ENCODE results near the gene ISOC2.

The ISOC2 gene

DNA sequence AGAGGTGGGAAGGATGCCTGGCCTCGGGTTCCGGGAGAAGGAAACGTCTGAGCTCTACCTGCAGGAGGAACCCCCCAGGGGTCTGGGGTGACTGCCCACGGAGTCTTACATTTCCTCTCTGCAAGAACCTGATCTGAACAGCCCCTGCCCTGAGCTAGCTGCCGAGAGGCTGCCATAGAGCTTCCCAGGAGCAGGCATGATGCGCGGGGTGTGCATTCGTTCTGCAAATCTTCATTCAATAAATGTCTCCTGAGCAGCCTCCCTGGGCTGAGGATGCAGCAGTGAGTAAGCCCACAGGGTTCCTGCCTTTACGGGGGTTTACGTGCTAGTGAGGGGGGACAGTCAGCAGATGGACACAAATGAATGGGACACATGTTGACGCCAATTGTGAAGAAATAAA, 16.8 kb downstream of the ISOC2 start:
- no peak overlapping the region for H3K4me3 ChIP-seq (ENCODE audit: low read depth, low read length)
- no peak for DNase-seq (ENCODE audit: low read depth)

DNA sequence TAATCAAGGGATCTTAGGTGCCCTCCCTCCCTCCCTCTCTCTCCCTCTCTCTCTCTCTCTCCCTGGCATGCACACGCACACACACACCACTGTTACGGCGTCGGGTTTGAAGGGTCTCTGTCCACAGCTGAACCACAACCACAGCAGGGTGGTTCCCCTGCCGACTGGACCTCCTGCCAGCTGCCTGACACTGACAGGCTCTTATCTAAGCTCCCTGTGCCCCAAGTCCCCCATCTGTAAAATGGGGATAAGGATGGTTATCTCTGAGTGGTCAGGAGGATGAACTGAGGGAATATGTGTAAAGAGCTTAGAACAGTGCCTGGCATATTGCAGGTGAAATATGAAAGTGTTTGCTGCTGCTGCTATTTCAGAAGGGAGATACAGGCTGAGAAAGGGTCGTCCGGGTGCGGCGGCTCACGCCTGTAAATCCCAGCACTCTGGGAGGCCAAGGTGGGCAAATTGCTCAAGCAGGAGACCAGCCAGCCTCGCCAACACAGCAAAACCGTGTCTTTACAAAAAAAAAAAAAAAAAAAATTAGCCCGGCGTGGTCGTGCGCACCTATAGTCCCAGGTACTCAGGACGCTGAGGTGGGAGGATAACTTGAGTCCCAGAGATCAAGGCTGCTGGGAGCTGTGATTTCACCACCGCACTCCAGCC, 17.5 kb downstream of the ISOC2 start:
- no peak for DNase-seq (ENCODE audit: low read depth)

DNA sequence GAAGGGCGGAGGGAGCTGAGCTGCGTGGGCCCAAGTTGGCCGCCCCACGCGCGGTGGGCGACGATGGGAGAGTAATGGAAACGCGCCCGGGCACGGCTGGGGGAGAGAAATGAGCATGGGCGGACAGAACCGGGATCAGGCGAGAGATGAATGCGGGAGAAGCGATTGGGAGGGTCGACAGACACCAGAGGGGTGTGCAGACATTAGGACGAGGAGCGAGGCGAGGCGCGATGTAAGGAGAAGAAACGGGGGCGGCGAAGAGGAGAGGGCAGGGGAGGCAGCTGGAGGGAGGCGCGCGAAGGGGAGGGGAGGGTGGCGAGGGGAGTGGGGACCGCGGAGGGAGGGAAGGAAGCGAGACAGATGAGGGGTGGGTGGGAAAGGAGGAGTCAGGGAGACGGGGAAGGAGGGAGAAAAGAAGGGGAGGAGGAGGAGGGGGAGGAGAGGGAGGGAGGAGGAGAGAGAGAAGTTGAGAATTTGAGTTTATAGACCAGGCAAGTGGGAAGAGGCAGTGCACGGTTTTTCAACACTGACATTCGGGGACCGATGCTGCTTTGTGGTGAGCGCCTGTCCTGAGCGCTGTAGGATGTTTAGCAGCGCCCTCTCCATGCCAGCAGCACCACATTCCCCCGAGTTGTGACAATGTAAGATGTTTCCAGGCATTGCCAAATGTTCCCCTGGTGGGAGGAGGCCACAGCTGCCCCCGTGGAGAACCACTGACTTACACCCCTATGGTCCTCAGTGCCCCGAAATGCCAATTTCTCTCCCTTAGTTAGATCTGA, 18.2 kb downstream of the ISOC2 start, which contains the start of gene SHISA7:
Gene SHISA7 (minus strand): TSS at position 256 of the 779 bp plus-strand sequence. CDS start 437 bp downstream, outside the sequence.
- no peak within 1 kb of the TSS for H3K4me3 ChIP-seq (ENCODE audit: low read depth, low read length)
- DNase-seq (ENCODE audit: low read depth) = no peak

More for the DNA sequence above, 17.5 kb downstream of the ISOC2 start:
- H3K4me3 ChIP-seq (ENCODE audit: low read depth, low read length) = no peak overlapping the region

DNA sequence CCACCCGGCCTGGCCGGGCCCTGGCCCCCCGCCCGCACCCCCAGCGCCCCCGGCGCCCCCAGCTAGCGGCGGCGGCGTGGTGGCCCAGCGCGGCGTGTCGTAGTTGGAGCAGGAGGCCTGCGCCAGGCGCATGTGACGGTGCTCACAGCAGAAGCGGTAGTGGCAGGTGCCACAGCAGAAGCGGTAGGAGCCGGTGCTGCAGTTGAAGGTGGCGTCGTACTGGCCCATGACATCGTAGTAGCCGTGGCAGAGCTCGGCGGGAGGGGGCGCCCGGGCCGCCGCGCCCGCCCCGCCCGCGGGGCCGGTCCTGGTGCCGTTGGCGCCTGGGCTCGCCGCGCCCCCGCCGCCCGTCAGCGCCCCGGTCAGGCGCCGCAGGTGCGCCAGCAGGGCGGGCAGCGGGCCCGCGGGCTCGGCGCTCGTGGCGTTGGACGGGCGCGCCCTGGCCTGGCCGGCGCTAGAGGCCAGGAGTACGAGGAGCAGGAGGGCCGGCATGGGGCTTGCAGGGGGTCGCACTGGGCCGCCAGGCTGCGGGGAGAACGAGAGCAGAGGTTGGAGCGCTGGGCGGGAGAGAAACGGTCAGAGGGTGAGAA, 19.0 kb downstream of the ISOC2 start:
- H3K4me3 ChIP-seq (ENCODE audit: low read depth, low read length) = no peak overlapping the region
- no peak for DNase-seq (ENCODE audit: low read depth)

DNA sequence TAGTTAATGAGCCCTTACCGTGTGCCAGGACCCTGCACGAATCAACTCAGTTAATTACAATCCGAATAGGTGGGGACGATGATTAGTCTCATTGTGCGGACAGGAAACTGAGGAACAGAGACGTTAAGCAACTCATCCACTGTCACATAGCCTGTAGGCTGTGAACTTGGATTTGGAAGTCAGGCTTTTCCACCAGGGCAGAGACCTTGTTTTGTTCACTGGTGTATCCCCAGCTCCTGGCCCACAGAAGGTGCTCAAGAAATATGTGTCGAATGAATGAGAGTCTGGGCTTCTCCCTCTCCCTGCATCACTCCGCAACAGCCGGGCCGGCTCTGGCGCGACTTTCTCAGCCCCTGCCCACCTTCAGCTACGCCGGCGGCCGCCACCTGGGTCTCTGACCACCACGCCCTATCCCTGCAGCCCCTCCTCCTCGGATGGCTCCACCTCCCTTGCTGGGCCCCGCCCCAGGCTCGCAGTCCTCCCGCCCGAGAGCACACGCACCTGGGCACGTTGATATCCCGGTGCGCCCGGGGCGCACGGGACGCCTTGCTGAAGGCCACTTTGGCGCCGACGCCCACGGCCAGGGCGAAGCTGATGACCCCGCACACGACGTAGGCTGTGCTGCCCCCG, 19.6 kb downstream of the ISOC2 start:
- no peak overlapping the region for H3K4me3 ChIP-seq (ENCODE audit: low read depth, low read length)
- DNase-seq (ENCODE audit: low read depth) = no peak

DNA sequence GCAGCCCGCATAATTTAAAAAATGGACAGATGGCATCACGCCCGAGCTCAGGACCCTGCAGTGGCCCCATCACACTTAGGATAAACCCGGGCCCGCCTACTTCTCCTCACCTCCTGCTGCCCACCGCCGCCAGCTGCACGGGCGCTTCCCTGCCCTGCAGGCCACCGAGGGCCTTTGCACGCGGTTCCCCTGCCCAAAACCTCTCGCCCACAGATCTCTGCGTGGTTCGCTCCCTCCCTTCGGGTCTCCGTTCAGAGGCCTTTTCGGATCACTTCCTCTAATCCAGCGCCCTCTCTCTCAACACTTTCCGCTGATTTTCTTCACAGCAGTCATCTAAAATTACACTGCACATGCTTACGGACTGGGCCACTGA, 20.1 kb downstream of the ISOC2 start:
- DNase-seq (ENCODE audit: low read depth) = no peak
- H3K4me3 ChIP-seq (ENCODE audit: low read depth, low read length) = no peak overlapping the region

DNA sequence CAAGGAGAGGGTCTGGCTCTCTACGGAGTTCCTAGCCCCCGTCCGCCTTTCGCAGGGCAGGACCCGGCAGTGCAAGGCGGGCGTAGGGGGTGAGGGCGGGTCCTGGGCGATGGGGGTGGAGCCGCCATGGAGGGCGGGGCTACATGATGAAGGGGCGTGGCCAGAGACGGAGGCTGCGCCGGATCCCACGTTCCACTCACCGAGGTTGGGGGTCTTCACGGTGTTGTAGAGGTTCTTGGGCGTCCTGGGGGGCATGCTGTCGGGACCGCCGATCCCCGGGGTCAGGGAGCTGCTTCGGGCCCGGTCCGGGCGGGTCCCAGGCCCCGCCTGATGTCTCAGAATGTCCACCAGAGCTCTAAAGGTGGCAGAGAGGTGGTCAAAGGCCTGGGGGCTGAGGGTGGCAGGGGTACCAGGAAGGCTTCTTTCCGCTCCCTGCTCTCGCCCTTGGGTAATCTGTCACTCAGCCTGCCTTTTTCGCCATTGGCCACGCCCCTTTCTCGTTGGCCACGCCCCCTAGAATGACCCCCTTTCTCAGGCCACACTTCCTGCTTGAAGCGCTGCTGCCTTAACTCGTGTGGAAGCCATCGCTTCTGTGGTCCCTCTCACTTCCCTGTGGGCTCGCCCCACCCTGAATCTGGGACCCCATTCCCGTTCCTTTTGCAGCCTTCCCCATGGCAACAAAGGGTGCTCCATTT, 20.9 kb downstream of the ISOC2 start:
- no peak for DNase-seq (ENCODE audit: low read depth)
- H3K4me3 ChIP-seq (ENCODE audit: low read depth, low read length) = no peak overlapping the region

DNA sequence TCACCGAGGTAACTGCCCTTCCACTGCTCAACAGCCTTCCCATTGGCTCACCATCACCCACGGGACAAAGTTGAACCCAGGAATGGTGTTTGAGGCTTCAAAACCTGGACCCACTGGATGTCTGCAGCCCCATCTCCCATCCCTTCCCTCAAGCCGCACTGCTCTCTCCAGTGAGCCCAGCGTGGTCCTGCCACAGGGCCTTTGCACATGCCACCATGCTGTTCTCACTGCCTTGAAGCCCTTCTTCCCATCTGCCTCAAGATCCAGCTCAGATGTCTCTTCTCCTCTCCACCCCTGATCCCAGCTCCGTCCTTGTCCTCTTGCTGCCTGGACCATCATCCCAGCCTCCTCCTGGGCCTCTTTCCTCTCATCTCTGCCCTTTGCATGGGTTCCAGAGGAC, 22.4 kb downstream of the ISOC2 start:
- no peak for DNase-seq (ENCODE audit: low read depth)
- no peak overlapping the region for H3K4me3 ChIP-seq (ENCODE audit: low read depth, low read length)

DNA sequence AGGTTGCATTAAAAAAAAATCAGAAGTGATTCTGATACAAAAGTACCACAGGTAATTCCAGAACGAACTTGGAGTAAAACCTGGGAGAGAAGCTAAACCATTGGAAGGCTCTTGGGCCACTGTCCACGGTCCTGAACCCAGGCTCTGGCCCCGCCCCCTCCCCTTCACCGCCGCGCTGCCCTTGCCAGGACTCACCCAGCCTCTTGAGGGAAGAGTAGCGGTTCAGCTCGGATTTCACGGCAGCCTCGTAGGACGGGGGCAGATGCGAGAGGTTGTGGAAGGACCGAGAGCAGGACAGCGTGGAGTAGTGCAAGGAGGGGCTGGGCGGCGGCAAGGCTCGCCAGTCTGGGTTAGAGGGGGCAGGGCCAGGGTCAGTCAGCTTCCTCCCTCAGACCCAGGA, 24.0 kb downstream of the ISOC2 start:
- no peak overlapping the region for H3K4me3 ChIP-seq (ENCODE audit: low read depth, low read length)
- no peak for DNase-seq (ENCODE audit: low read depth)

DNA sequence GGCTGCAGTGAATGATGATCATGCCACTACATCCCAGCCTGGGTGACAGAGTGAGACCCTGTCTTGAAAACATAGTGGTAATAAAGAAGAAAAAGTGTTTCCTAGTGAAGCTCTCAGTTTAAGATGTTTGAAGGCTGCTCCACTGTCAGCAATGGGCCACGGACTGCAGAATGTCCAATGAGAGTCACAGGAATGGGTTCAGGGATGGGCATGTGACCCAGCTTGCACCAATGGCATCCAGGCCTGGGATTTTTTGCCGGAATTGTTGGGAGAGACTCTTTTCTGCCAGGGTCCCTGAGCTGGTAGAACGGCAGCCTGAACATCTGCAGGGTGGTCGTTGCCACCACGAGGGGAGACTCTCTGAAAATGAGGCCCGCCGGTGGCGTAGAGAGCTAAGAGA, 24.6 kb downstream of the ISOC2 start:
- no peak overlapping the region for H3K4me3 ChIP-seq (ENCODE audit: low read depth, low read length)
- no peak for DNase-seq (ENCODE audit: low read depth)

DNA sequence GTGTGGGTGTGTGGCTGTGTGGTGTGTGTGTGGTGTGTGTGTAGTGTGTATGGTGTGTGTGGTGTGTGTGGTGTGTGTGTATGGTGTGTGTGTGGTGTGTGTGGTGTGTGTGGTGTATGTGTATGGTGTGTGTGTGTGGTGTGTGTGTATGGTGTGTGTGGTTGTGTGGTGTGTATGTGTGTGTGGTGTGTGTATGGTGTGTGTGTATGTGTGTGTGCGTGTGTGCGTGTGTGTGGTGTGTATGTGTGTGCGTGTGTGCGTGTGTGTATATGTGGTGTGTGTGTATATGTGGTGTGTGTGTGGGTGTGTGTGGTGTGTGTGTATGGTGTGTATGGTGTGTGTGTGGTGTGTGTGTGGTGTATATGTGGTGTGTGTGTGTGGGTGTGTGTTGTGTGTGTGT, 26.4 kb downstream of the ISOC2 start:
- no peak for DNase-seq (ENCODE audit: low read depth)
- H3K4me3 ChIP-seq (ENCODE audit: low read depth, low read length) = no peak overlapping the region

DNA sequence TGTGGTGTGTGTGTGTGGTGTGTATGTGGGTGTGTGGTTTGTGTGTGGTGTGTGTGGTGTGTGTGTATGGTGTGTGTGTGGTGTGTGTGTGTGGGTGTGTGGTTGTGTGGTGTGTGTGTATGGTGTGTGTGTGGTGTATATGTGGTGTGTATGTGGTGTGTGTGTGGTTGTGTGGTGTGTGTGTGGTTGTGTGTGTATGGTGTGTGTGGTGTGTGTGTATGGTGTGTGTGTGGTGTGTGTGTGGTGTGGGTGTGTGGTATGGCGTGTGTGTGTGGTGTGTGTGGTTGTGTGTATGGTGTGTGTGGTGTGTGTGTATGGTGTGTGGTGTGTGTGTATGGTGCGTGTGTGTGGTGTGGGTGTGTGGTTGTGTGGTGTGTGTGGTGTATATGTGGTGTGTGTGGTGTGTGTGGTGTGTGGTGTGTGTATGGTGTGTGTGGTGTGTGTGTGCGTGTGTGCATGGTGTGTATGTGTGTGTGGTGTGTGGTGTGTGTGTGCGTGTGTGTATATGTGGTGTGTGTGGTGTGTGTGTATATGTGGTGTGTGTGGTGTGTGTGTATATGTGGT, 27.0 kb downstream of the ISOC2 start:
- H3K4me3 ChIP-seq (ENCODE audit: low read depth, low read length) = no peak overlapping the region
- no peak for DNase-seq (ENCODE audit: low read depth)

DNA sequence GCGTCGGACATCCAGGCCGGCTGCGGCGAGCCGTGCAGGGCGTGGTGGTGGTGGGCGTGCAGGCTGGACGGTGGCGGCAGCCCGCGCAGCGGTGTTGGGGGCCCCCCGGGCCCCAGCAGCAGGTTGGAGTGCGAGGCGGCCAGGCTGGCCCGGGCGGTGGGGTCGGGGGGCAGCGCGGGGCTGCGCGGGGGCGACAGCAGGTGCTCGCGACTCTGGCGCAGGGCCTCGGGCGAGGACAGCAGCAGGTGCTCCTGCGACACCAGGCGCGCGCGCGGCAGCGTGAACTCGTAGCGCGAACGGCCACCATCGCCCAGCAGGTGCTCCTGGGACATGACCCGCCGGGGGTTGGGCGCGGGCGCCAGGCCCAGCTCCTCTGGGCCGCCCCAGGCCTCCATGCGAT, 28.1 kb downstream of the ISOC2 start:
- no peak for DNase-seq (ENCODE audit: low read depth)
- no peak overlapping the region for H3K4me3 ChIP-seq (ENCODE audit: low read depth, low read length)

DNA sequence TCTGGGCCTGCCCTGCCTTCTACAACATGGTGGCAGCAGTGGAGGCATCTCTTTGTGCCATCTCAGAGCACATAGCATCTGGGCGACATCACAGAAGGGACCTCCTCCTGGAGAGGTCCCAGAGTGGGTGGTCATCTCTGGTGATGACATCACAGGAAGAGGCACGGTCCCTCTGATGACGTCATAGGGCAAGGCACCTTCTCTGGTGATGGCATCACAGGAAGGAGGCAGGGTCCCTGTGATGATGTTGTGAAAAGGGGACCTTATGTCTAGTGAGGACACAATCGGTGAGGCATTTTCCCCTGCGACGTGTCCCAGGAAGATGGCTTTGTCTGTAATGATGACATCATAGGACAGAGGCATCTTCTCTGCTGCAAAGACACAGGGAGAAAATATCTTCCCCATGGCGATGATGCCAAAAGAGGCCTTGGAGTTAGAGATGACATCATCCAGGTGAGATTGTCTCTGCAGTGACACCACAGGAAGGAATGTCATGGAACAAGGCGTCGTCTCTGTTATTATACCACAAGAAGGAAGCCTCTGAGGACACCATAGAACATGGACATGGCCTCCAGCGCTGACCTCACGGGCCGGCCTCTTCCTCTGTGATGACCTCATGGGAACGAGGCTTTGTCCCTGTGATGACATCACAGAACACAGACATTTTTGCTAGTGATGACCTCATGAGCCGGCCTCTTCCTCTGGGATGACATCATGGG, 29.0 kb downstream of the ISOC2 start:
- H3K4me3 ChIP-seq (ENCODE audit: low read depth, low read length) = no peak overlapping the region
- no peak for DNase-seq (ENCODE audit: low read depth)

DNA sequence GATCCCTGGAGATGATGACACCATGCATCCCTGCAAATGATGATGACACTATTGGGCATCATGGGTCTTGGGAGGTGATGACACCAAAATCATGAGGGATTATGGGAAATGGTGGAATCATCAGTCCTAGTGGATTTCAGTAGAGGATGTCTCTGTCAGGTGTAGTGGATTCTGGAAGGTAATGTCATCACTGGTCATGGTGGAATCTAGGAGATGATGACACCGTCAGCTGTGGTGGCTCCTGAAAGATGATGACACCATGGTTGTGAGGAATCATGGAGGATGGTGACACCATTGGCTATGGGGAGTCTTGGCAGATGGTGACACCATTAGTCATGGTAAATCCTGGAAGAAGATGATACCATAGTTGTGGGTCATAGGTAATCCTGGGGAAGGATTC, 30.3 kb downstream of the ISOC2 start:
- H3K4me3 ChIP-seq (ENCODE audit: low read depth, low read length) = no peak overlapping the region
- no peak for DNase-seq (ENCODE audit: low read depth)

DNA sequence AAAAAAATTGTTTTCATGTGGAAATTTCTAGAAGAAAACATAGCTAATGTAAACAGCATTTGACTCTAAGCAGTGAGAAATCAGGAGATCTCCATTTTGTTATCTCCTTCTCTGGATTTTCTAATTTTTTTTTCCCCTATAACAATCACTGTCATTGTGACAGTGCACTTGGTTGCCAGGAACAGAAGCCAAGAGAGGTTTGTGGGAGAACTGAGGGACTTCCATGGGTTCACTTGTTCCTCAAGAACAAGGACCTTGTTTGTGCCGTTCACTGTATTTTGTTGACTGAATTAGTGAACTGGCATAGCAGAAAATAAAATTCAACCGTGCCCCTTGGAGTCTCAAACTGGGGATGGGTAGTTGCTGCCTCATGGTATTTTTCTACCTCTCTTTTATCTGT, 35.4 kb downstream of the ISOC2 start:
- H3K4me3 ChIP-seq (ENCODE audit: low read depth, low read length) = no peak overlapping the region
- no peak for DNase-seq (ENCODE audit: low read depth)

DNA sequence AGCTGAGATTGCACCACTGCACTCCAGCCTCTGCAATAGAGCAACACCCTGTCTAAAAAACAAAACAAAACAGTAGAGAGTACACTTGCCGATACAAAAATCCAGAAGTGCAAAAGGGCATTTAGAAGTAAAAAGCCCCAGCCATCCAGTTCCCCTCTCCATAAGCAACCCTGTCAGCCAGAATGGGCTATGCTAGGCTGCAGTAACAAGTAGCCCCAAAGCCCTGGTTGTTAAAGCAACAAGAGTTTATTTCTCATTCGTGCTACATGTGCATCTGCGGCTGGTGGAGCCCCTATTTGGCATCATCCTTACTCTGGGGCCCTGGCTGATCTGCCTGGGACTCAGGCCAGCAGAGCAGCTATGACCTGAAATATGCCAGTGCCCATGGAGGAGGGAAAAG, 36.9 kb downstream of the ISOC2 start:
- H3K4me3 ChIP-seq (ENCODE audit: low read depth, low read length) = no peak overlapping the region
- no peak for DNase-seq (ENCODE audit: low read depth)

DNA sequence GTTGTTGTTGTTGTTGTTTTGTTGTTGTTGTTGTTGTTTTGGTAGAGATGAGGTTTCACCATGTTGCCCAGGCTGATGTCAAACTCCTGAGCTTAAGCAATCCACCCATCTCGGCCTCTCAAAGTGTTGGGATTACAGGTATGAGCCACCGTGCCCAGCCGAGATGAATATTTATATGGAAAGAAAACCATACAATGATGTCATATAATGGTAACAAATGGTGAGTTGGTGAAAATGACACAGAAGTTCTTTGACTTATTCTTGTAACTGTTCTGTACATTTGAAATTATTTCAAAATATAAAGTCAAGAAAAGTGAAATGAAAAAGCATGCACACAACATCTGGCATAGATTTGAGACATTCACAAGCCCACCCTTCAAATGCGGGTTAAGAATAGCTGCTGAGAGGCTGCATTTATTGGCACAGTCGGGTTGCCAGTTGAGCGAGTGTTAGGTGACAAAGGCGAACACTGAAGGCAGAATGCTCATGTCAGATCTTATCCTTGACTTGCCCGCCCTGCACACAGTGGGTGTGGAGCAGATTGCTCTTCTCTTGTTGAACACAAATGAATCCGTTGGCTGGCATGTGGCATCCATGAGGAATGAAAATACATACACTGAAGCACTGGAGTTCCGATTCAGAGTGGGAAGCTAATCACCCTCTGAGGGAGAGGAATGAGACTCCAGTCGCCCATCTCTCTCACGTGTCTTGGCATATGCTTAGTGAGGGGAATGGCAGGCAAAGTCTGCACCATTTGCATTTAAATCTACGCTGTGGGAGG, 38.0 kb downstream of the ISOC2 start:
- H3K4me3 ChIP-seq (ENCODE audit: low read depth, low read length) = no peak overlapping the region
- no peak for DNase-seq (ENCODE audit: low read depth)
